ENCODE data around the gene ALPL. TPM values are rescaled to one million over a fixed set of nuclear protein-coding genes. Genes with fewer than 3 reads are reported as not detected.

Gene ALPL
- total and polyA plus RNA-seq, 2 donors = 0.90 to 3.8 TPM

DNA sequence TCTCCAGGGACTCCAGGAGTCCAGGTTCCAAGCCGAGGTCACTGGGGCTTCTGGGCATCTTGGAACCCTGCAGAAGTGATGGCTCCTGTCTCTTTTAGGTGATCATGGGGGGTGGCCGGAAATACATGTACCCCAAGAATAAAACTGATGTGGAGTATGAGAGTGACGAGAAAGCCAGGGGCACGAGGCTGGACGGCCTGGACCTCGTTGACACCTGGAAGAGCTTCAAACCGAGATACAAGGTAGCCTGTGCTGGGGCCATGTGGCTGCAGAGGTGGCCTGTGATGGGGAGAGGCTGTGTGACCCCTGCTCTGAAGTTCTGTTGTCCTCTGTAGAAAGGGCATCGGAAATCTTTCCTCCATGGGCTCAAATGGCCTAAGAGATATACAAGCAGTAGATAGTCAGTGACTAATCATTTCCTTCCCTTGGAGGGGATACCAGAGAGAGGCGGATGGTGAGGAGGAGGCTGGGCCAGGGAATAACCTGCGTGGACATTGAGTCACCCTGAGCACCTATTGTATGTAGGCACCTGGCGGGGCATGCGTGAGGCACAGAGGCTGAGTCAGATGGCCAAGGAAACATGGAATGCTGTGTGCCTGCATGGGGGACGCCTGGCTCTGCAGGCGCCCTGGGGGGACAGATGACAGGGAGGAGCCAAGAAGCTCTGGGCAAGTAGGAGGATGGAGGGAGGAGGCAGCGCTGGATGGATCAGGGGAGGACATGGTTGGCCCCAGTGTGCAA is 59.0 kb downstream of the ALPL start:
- DNase-seq (ENCODE audit: low read depth in 6 of 9, low spot score in 9 of 9) = no peak
- H3K4me1 ChIP-seq (ENCODE audit: control insufficient read depth in 2 of 2, insufficient read depth in 2 of 2, low read length in 2 of 2) = no peaks in the 10 kb centered on the region
- H3K36me3 ChIP-seq (ENCODE audit: control insufficient read depth in 2 of 2, insufficient read depth in 2 of 2, low read length in 1 of 2) = no peaks in the 10 kb centered on the region
- H3K27ac ChIP-seq (ENCODE audit: low read depth in 1 of 2, low read length in 1 of 2) = no peak overlapping the region
- 95% methylated on average over 15 of the region's 15 CpGs for WGBS
- H3K4me3 ChIP-seq (ENCODE audit: low read length in 2 of 2) = no peak overlapping the region
- peaks cover 0 to 4% of the 10 kb centered on the region in 2 donors for H3K27me3 ChIP-seq (ENCODE audit: control insufficient read depth in 2 of 2, insufficient read depth in 1 of 2, low read length in 1 of 2)
- no peaks in the 10 kb centered on the region for H3K9me3 ChIP-seq (ENCODE audit: control insufficient read depth in 2 of 2, insufficient read depth in 1 of 2, low read length in 1 of 2)

- H3K4me1 ChIP-seq (ENCODE audit: control insufficient read depth in 2 of 2, insufficient read depth in 2 of 2, low read length in 2 of 2) = no peaks in the 10 kb centered on the region
- WGBS = 88% methylated on average over 10 of the region's 10 CpGs
- H3K27ac ChIP-seq (ENCODE audit: low read depth in 1 of 2, low read length in 1 of 2) = no peak overlapping the region
Observed at GRCh38 chr1:21568809-21569385, 59.7 kb downstream of the ALPL start.

GRCh38 chr1:21569820-21570527 is 60.8 kb downstream of the ALPL start:
- WGBS = 96% methylated on average over 10 of the region's 10 CpGs

More at GRCh38 chr1:21568809-21569385, 59.7 kb downstream of the ALPL start:
- no peaks in the 10 kb centered on the region for H3K9me3 ChIP-seq (ENCODE audit: control insufficient read depth in 2 of 2, insufficient read depth in 1 of 2, low read length in 1 of 2)
- no peaks in the 10 kb centered on the region for H3K36me3 ChIP-seq (ENCODE audit: control insufficient read depth in 2 of 2, insufficient read depth in 2 of 2, low read length in 1 of 2)
- DNase-seq (ENCODE audit: low read depth in 6 of 9, low spot score in 9 of 9) = no peak
- H3K4me3 ChIP-seq (ENCODE audit: low read length in 2 of 2) = no peak overlapping the region
- H3K27me3 ChIP-seq (ENCODE audit: control insufficient read depth in 2 of 2, insufficient read depth in 1 of 2, low read length in 1 of 2) = peaks cover 0 to 10% of the 10 kb centered on the region in 2 donors

DNA sequence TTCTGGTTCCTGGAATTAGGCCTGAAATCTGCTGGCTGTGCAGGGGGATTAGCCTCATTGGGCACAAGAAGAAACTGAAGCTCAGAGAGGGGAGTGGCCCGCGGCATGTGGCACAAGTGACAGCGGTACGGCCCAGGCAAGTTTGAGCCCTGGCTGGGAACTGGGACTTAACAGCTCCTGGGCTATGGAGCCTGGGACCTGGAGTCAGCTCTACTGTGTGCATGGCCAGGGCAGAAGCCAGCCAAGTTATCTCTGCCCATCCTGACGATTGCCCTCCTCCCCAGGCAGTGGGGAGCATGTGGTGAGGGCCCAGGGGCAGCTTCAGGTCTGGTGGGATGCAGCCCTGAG is 61.3 kb downstream of the ALPL start:
- DNase-seq (ENCODE audit: low read depth in 6 of 9, low spot score in 9 of 9) = no peak
- H3K27me3 ChIP-seq (ENCODE audit: control insufficient read depth in 2 of 2, insufficient read depth in 1 of 2, low read length in 1 of 2) = peaks cover 0 to 25% of the 10 kb centered on the region in 2 donors
- no peak overlapping the region for H3K4me3 ChIP-seq (ENCODE audit: low read length in 2 of 2)
- H3K4me1 ChIP-seq (ENCODE audit: control insufficient read depth in 2 of 2, insufficient read depth in 2 of 2, low read length in 2 of 2) = peaks cover 0 to 2% of the 10 kb centered on the region in 2 donors
- H3K9me3 ChIP-seq (ENCODE audit: control insufficient read depth in 2 of 2, insufficient read depth in 1 of 2, low read length in 1 of 2) = no peaks in the 10 kb centered on the region
- 93% methylated on average over 5 of the region's 5 CpGs for WGBS
- H3K36me3 ChIP-seq (ENCODE audit: control insufficient read depth in 2 of 2, insufficient read depth in 2 of 2, low read length in 1 of 2) = no peaks in the 10 kb centered on the region
- no peak overlapping the region for H3K27ac ChIP-seq (ENCODE audit: low read depth in 1 of 2, low read length in 1 of 2)

More at GRCh38 chr1:21569820-21570527, 60.8 kb downstream of the ALPL start:
- H3K27me3 ChIP-seq (ENCODE audit: control insufficient read depth in 2 of 2, insufficient read depth in 1 of 2, low read length in 1 of 2) = peaks cover 0 to 21% of the 10 kb centered on the region in 2 donors
- H3K9me3 ChIP-seq (ENCODE audit: control insufficient read depth in 2 of 2, insufficient read depth in 1 of 2, low read length in 1 of 2) = no peaks in the 10 kb centered on the region
- H3K4me1 ChIP-seq (ENCODE audit: control insufficient read depth in 2 of 2, insufficient read depth in 2 of 2, low read length in 2 of 2) = peaks cover 0 to 2% of the 10 kb centered on the region in 2 donors
- no peak overlapping the region for H3K27ac ChIP-seq (ENCODE audit: low read depth in 1 of 2, low read length in 1 of 2)
- H3K4me3 ChIP-seq (ENCODE audit: low read length in 2 of 2) = no peak overlapping the region
- no peaks in the 10 kb centered on the region for H3K36me3 ChIP-seq (ENCODE audit: control insufficient read depth in 2 of 2, insufficient read depth in 2 of 2, low read length in 1 of 2)
- DNase-seq (ENCODE audit: low read depth in 6 of 9, low spot score in 9 of 9) = no peak

DNA sequence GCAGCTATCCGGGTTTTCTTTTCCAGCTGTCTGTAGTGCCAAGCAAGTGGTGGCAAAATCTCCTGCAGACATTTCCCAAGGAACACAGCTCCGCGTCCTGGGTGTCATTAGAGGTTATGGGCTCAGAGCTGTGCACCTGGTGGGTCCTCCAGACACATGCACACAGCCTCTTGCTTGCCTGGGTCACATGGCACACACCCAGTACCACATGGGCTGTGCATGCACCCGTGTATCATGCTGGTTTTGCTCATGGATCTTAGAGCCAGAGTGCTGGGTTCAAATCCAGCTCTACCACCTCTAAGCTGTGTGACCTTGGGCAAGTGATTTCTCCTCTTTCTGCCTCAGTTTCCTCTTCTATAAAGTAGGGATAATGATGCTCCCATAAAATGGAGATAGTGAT is 61.7 kb downstream of the ALPL start:
- Histone ChIP-seq H3K27ac (ENCODE audit: low read depth in 1 of 2, low read length in 1 of 2) (no peak overlapping the region), H3K36me3 (ENCODE audit: control insufficient read depth in 2 of 2, insufficient read depth in 2 of 2, low read length in 1 of 2) (no peaks in the 10 kb centered on the region), H3K27me3 (ENCODE audit: control insufficient read depth in 2 of 2, insufficient read depth in 1 of 2, low read length in 1 of 2) (peaks cover 0 to 29% of the 10 kb centered on the region in 2 donors), H3K4me3 (ENCODE audit: low read length in 2 of 2) (no peak overlapping the region), H3K4me1 (ENCODE audit: control insufficient read depth in 2 of 2, insufficient read depth in 2 of 2, low read length in 2 of 2) (peaks cover 0 to 2% of the 10 kb centered on the region in 2 donors), H3K9me3 (ENCODE audit: control insufficient read depth in 2 of 2, insufficient read depth in 1 of 2, low read length in 1 of 2) (no peaks in the 10 kb centered on the region)
- 93% methylated on average over 4 of the region's 4 CpGs for WGBS
- no peak for DNase-seq (ENCODE audit: low read depth in 6 of 9, low spot score in 9 of 9)

DNA sequence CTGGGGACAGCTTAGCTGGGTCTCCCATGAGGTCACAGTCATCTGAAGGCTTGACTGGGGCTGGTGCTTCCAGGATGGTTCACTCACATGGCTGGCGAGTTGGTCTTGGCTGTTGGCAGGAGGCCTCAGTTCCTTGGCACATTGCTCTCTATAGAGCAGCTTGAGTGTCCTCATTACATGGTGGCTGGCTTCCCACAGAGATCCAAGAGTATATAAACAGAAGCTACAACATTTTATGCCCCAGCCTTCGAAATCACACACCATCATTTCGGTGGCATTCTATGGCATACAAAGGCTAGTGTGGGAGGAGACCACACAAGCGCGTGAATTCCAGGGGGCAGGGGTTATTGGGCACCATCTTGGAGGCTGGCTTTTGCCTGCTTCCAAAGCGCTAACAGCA is 63.0 kb downstream of the ALPL start:
- Histone ChIP-seq H3K9me3 (ENCODE audit: control insufficient read depth in 2 of 2, insufficient read depth in 1 of 2, low read length in 1 of 2) (no peaks in the 10 kb centered on the region), H3K27me3 (ENCODE audit: control insufficient read depth in 2 of 2, insufficient read depth in 1 of 2, low read length in 1 of 2) (peaks cover 0 to 30% of the 10 kb centered on the region in 2 donors), H3K4me1 (ENCODE audit: control insufficient read depth in 2 of 2, insufficient read depth in 2 of 2, low read length in 2 of 2) (peaks cover 0 to 2% of the 10 kb centered on the region in 2 donors), H3K4me3 (ENCODE audit: low read length in 2 of 2) (no peak overlapping the region), H3K36me3 (ENCODE audit: control insufficient read depth in 2 of 2, insufficient read depth in 2 of 2, low read length in 1 of 2) (no peaks in the 10 kb centered on the region), H3K27ac (ENCODE audit: low read depth in 1 of 2, low read length in 1 of 2) (no peak overlapping the region)
- WGBS = 98% methylated on average over 6 of the region's 6 CpGs
- DNase-seq (ENCODE audit: low read depth in 6 of 9, low spot score in 9 of 9) = no peak

- Histone ChIP-seq H3K36me3 (ENCODE audit: control insufficient read depth in 2 of 2, insufficient read depth in 2 of 2, low read length in 1 of 2) (no peaks in the 10 kb centered on the region), H3K9me3 (ENCODE audit: control insufficient read depth in 2 of 2, insufficient read depth in 1 of 2, low read length in 1 of 2) (no peaks in the 10 kb centered on the region), H3K27ac (ENCODE audit: low read depth in 1 of 2, low read length in 1 of 2) (no peak overlapping the region), H3K4me1 (ENCODE audit: control insufficient read depth in 2 of 2, insufficient read depth in 2 of 2, low read length in 2 of 2) (peaks cover 0 to 2% of the 10 kb centered on the region in 2 donors), H3K27me3 (ENCODE audit: control insufficient read depth in 2 of 2, insufficient read depth in 1 of 2, low read length in 1 of 2) (peaks cover 0 to 30% of the 10 kb centered on the region in 2 donors), H3K4me3 (ENCODE audit: low read length in 2 of 2) (no peak overlapping the region)
- 90% methylated on average over 13 of the region's 13 CpGs for WGBS
- no peak for DNase-seq (ENCODE audit: low read depth in 6 of 9, low spot score in 9 of 9)
Observed at GRCh38 chr1:21572735-21573277, 63.6 kb downstream of the ALPL start.

GRCh38 chr1:21573475-21573874 is 64.3 kb downstream of the ALPL start:
- no peak for DNase-seq (ENCODE audit: low read depth in 6 of 9, low spot score in 9 of 9)
- Histone ChIP-seq H3K9me3 (ENCODE audit: control insufficient read depth in 2 of 2, insufficient read depth in 1 of 2, low read length in 1 of 2) (no peaks in the 10 kb centered on the region), H3K4me1 (ENCODE audit: control insufficient read depth in 2 of 2, insufficient read depth in 2 of 2, low read length in 2 of 2) (peaks cover 0 to 2% of the 10 kb centered on the region in 2 donors), H3K4me3 (ENCODE audit: low read length in 2 of 2) (no peak overlapping the region), H3K36me3 (ENCODE audit: control insufficient read depth in 2 of 2, insufficient read depth in 2 of 2, low read length in 1 of 2) (no peaks in the 10 kb centered on the region), H3K27me3 (ENCODE audit: control insufficient read depth in 2 of 2, insufficient read depth in 1 of 2, low read length in 1 of 2) (peaks cover 0 to 30% of the 10 kb centered on the region in 2 donors), H3K27ac (ENCODE audit: low read depth in 1 of 2, low read length in 1 of 2) (no peak overlapping the region)
- WGBS = 66% methylated on average over 11 of the region's 11 CpGs
